Suprapubic skin (tissue), 4 donors: ENCODE measurements around the gene MRPL19. TPM values are rescaled to one million over a fixed set of nuclear protein-coding genes. Genes with fewer than 3 reads are reported as not detected.

ENCODE experiments used
- DNase-seq, 2 donors: peaks; one replicate each; pipeline ENCODE4 v3.0.0-alpha.2; 2019; ENCODE audit warnings: low spot score in 2 of 2
- H3K27ac ChIP-seq: fragments of 200-600 bp; sonication (generic); one replicate; pipeline ENCODE4 v1.5.1; 2019
- H3K27me3 ChIP-seq: fragments of 200-600 bp; sonication (generic); one replicate; pipeline ENCODE4 v1.5.1; 2019
- H3K36me3 ChIP-seq: fragments of 200-600 bp; sonication (generic); one replicate; pipeline ENCODE4 v1.5.1; 2019
- H3K4me1 ChIP-seq: fragments of 200-600 bp; sonication (generic); one replicate; pipeline ENCODE4 v1.5.1; 2019
- H3K4me3 ChIP-seq: fragments of 200-600 bp; sonication (generic); one replicate; pipeline ENCODE4 v1.5.1; 2019; ENCODE audit warnings: mild to moderate bottlenecking
- H3K9me3 ChIP-seq: fragments of 200-600 bp; sonication (generic); one replicate; pipeline ENCODE4 v1.5.1; 2019
- EP300 ChIP-seq: sonication (generic); formaldehyde crosslinking; IDR thresholded peaks from one replicate; pipeline ENCODE4 v1.6.1; 2017; ENCODE audit warnings: antibody characterized with exemption
- POLR2A ChIP-seq, 2 donors: fragments of 450-650 bp; IDR thresholded peaks; one replicate each; pipeline ENCODE4 v1.6.1; 2017; ENCODE audit warnings: antibody characterized with exemption in 2 of 2, mild to moderate bottlenecking in 2 of 2, moderate library complexity in 2 of 2
- POLR2AphosphoS5 ChIP-seq, 3 donors: sonication (generic); formaldehyde crosslinking; IDR thresholded peaks; one replicate each; pipeline ENCODE4 v1.6.1; 2017; ENCODE audit warnings: antibody characterized with exemption in 3 of 3
- WGBS: methylation state at CpG from one replicate; pipeline ENCODE4 v1.1.5; 2018; 5-methylcytosine and 5-hydroxymethylcytosine counted together
- total RNA-seq, 4 donors: library from RNA; depleted of rRNA; stranded (reverse); fragments of >200 nt; gene quantifications; one replicate each; pipeline ENCODE4 v1.1.0, GENCODE V29; 2016
- TF ChIP-seq, protein P1 (sequence below), 2 donors: fragments of 200-600 bp in 1 of 2; fragments of 450-650 bp in 1 of 2; sonication (generic) in 1 of 2; IDR thresholded peaks; one replicate each; pipeline ENCODE4 v1.5.1; 2016 to 2019; ENCODE audit warnings: antibody characterized with exemption in 2 of 2, mild to moderate bottlenecking in 1 of 2, moderate library complexity in 1 of 2

Gene MRPL19
- total RNA-seq, 4 donors from 2014 or later, result 24.6 to 44.5 (median 27.5) TPM

DNA sequence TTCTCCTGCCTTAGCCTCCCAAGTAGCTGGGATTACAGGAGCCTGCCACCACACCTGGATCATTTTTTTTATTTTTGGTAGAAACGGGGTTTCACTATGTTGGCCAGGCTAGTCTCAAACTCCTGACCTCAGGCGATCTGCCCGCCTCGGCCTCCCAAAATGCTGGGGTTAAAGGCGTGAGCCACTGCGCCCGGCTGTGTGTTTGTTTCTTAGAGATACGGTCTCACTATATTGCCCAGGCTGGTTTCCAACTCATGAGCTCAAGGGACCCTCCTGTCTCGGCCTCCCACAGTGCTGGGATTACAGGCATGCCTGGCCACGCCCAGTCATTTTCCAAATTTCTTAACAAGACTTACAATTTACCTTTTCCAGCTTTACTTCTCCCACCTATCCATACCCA is 940 bp upstream of the MRPL19 start:
- TF ChIP-seq POLR2AphosphoS5 (IDR thresholded peaks at IDR 0.05), result no peak
- TF ChIP-seq, protein P1, sequence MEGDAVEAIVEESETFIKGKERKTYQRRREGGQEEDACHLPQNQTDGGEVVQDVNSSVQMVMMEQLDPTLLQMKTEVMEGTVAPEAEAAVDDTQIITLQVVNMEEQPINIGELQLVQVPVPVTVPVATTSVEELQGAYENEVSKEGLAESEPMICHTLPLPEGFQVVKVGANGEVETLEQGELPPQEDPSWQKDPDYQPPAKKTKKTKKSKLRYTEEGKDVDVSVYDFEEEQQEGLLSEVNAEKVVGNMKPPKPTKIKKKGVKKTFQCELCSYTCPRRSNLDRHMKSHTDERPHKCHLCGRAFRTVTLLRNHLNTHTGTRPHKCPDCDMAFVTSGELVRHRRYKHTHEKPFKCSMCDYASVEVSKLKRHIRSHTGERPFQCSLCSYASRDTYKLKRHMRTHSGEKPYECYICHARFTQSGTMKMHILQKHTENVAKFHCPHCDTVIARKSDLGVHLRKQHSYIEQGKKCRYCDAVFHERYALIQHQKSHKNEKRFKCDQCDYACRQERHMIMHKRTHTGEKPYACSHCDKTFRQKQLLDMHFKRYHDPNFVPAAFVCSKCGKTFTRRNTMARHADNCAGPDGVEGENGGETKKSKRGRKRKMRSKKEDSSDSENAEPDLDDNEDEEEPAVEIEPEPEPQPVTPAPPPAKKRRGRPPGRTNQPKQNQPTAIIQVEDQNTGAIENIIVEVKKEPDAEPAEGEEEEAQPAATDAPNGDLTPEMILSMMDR (IDR thresholded peaks at IDR 0.05), result no peak
- TF ChIP-seq EP300, result no peak
- no peak for TF ChIP-seq POLR2A (IDR thresholded peaks at IDR 0.05)
- WGBS, result 90% methylated on average over 10 of the region's 10 CpGs
- Histone ChIP-seq H3K27ac (no peak overlapping the region), H3K36me3 (peaks cover 7% of the 10 kb centered on the region), H3K4me1 (peaks cover 25% of the 10 kb centered on the region), H3K27me3 (no peaks in the 10 kb centered on the region), H3K4me3 (no peak overlapping the region), H3K9me3 (no peaks in the 10 kb centered on the region)
- no peak for DNase-seq

DNA sequence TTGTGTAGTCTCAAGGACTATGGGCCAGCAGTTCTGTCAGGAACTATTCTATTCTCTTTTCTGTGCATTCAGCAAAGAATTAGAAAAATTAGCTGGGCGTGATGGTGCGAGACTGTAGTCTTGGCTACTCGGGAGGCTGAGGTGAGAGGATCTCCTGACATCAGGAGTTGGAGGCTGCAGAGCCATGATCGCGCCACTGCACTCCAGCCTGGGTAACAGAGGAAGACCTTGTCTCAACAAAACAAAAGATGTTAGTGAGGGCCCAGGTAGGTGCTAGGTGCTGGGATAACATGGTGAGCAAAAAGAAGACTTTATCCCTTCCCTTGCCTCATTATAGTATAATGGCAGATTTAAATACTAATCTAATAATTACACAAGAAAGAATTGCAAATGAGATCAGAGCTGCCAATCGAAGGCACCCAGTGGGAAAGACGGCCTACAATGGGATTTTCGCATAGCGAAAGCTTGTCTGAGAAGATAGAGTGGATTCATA is 447 bp upstream of the MRPL19 start:
- TF ChIP-seq, protein P1 (IDR thresholded peaks at IDR 0.05), result no peak
- no peak for TF ChIP-seq POLR2A (IDR thresholded peaks at IDR 0.05)
- no peak for TF ChIP-seq EP300
- no peak for TF ChIP-seq POLR2AphosphoS5 (IDR thresholded peaks at IDR 0.05)
- no peaks in the 10 kb centered on the region for H3K27me3 ChIP-seq
- WGBS, result 76% methylated on average over 9 of the region's 9 CpGs
- peaks cover 20% of the 10 kb centered on the region for H3K4me1 ChIP-seq
- no peaks in the 10 kb centered on the region for H3K9me3 ChIP-seq
- DNase-seq, result no peak
- H3K36me3 ChIP-seq, result peaks cover 12% of the 10 kb centered on the region
- H3K27ac ChIP-seq, result no peak overlapping the region
- peak overlapping the region; percentile 87 for H3K4me3 ChIP-seq

DNA sequence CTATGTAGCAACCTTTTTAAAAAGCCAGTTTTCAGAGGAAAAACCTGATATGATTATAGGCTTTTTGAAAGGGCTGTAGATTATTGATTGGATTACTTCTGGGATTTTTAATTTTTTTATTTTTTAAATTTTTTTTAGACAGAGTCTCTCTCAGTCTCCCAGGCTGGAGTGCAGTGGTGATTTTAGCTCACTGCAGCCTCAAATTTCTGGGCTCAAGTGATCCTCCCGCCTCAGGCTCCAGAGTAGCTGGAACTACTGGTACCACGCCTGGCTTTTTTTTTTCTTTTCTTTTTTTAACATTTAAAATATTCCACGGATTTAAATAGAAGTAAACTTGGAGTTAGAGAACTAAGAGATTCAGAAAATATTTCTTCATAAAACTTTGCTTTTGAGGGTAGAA is 1.2 kb downstream of the MRPL19 start:
- Histone ChIP-seq H3K36me3 (peaks cover 27% of the 10 kb centered on the region), H3K27ac (no peak overlapping the region), H3K27me3 (no peaks in the 10 kb centered on the region), H3K4me3 (peak overlapping the region; percentile 87), H3K9me3 (no peaks in the 10 kb centered on the region), H3K4me1 (peaks cover 16% of the 10 kb centered on the region)
- TF ChIP-seq EP300 (no peak), POLR2A (IDR thresholded peaks at IDR 0.05) (no peak), POLR2AphosphoS5 (IDR thresholded peaks at IDR 0.05) (no peak)
- TF ChIP-seq, protein P1 (IDR thresholded peaks at IDR 0.05), result no peak
- WGBS, result 47% methylated on average over 3 of the region's 3 CpGs
- DNase-seq, result no peak

DNA sequence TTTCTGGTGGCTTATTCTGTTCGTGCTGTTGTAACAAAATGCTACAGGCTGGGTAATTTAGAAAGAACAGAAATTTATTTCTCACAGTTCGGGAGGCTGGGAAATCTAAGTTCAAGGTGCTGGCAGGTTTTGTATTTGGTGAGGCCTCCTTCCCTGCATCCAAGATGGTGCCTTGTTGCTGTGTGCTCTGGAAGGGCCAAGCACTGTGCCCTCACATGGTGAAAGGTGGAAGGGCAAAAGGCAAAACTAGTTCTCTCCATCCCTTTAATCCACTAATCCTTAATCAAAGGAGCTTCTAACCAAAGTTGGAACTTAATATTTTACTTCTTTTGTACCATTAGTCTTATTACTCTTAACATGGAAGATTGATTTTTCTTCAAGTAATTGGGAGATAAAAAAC is 7.4 kb downstream of the MRPL19 start:
- WGBS, result 100% methylated on average over 2 of the region's 2 CpGs
- peaks cover under 1% of the 10 kb centered on the region for H3K4me1 ChIP-seq
- H3K9me3 ChIP-seq, result no peaks in the 10 kb centered on the region
- H3K36me3 ChIP-seq, result peaks cover 88% of the 10 kb centered on the region
- TF ChIP-seq POLR2A (IDR thresholded peaks at IDR 0.05) (no peak), POLR2AphosphoS5 (IDR thresholded peaks at IDR 0.05) (no peak), EP300 (no peak)
- TF ChIP-seq, protein P1 (IDR thresholded peaks at IDR 0.05), result no peak
- no peak for DNase-seq
- H3K27me3 ChIP-seq, result no peaks in the 10 kb centered on the region
- no peak overlapping the region for H3K4me3 ChIP-seq
- H3K27ac ChIP-seq, result no peak overlapping the region

DNA sequence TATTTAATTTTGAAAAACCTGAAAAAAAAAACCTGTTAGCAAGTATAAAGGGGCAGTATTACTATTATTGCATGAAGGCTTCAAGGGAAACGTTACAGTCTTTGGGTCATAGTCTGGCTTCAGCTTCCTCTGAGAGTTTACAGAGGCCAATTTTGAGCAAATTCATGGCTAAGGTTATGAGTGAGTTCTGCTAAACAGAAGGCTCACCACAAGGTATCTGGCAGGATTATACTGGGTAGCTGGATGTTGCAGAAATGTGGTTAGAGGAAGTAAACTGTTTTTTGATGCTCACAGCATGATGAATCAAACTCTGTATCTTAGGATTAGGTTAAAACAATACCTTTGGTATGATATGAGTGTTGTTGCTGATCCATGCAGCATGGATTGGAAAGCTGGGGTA is 9.3 kb downstream of the MRPL19 start:
- Histone ChIP-seq H3K9me3 (no peaks in the 10 kb centered on the region), H3K4me1 (no peaks in the 10 kb centered on the region), H3K36me3 (peaks cover 86% of the 10 kb centered on the region), H3K27ac (no peak overlapping the region), H3K27me3 (no peaks in the 10 kb centered on the region), H3K4me3 (no peak overlapping the region)
- no peak for DNase-seq
- 91% methylated on average over 1 of the region's 1 CpG for WGBS
- TF ChIP-seq, protein P1 (IDR thresholded peaks at IDR 0.05), result no peak
- TF ChIP-seq EP300 (no peak), POLR2A (IDR thresholded peaks at IDR 0.05) (no peak), POLR2AphosphoS5 (IDR thresholded peaks at IDR 0.05) (no peak)
